ENCODE data around the gene DLGAP1. TPM values are rescaled to one million over a fixed set of nuclear protein-coding genes. Genes with fewer than 3 reads are reported as not detected.

Gene DLGAP1
- total RNA-seq, 1 experiment from 2014 or later: not detected

DNA sequence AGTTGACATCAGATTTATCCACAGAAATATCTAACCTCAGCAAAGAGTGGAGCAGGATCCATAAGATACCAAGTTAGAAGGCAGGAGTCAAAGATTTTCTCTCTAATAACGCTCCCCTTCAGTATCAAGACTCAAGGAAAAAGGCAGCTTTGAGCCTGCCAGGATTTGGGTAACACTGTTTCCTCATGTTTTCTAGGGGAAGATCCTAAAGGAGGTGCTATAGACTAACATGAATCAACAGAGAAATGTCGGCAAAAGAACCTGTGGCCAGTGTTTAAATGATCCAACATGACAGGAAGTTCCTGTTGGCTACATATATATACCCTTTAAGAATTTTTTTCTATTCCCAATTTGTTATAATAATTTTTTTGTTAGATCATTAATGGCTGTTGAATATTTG lies 602.8 kb downstream of the DLGAP1 start:
- DNase-seq (ENCODE audit: unreplicated experiment): no peak
- Mint-ChIP-seq H3K27me3 (ENCODE audit: insufficient read depth, unreplicated experiment) (no peaks in the 10 kb centered on the region), H3K4me3 (ENCODE audit: unreplicated experiment) (no peak overlapping the region), H3K4me1 (ENCODE audit: insufficient read depth, unreplicated experiment) (peaks cover 8% of the 10 kb centered on the region), H3K27ac (ENCODE audit: low read depth, unreplicated experiment) (no peak overlapping the region), H3K9me3 (ENCODE audit: unreplicated experiment) (no peaks in the 10 kb centered on the region), H3K36me3 (ENCODE audit: insufficient read depth, unreplicated experiment) (no peaks in the 10 kb centered on the region)
- TF ChIP-seq, protein P1, sequence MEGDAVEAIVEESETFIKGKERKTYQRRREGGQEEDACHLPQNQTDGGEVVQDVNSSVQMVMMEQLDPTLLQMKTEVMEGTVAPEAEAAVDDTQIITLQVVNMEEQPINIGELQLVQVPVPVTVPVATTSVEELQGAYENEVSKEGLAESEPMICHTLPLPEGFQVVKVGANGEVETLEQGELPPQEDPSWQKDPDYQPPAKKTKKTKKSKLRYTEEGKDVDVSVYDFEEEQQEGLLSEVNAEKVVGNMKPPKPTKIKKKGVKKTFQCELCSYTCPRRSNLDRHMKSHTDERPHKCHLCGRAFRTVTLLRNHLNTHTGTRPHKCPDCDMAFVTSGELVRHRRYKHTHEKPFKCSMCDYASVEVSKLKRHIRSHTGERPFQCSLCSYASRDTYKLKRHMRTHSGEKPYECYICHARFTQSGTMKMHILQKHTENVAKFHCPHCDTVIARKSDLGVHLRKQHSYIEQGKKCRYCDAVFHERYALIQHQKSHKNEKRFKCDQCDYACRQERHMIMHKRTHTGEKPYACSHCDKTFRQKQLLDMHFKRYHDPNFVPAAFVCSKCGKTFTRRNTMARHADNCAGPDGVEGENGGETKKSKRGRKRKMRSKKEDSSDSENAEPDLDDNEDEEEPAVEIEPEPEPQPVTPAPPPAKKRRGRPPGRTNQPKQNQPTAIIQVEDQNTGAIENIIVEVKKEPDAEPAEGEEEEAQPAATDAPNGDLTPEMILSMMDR (IDR thresholded peaks at IDR 0.05; ENCODE audit: unreplicated experiment): no peak
- BruUV-seq (replicated peaks): no TSS peak
- CTCF ChIA-PET: interaction anchor here (1.2 kb wide), 1 partner anchor 81 kb away, joined by 3 read pairs; no protein-coding TSS in a partner anchor
- intact Hi-C loops (cut with micrococcal nuclease): no loop called here
- POLR2A ChIA-PET: no interaction called here

DNA sequence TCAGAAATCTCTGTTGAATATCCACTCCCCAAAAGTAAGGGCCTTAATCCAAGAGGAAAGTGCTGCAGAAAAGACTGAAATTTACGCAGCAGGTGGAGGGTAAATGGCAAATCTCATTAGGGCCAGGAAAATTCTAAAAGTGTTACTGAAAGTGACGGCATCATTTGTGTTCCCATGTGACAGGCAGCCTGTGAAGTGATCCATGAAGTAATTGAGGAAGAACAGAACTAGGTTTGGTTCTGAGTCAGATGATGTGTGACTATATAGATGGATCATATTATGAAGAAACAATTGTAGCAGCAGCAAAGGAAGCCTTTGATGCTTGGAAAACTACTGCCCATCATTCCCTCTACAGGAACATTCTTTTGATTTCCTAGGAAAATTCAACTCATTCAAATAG lies 603.9 kb downstream of the DLGAP1 start:
- TF ChIP-seq, protein P1 (IDR thresholded peaks at IDR 0.05; ENCODE audit: unreplicated experiment): no peak
- no peak for DNase-seq (ENCODE audit: unreplicated experiment)

DNA sequence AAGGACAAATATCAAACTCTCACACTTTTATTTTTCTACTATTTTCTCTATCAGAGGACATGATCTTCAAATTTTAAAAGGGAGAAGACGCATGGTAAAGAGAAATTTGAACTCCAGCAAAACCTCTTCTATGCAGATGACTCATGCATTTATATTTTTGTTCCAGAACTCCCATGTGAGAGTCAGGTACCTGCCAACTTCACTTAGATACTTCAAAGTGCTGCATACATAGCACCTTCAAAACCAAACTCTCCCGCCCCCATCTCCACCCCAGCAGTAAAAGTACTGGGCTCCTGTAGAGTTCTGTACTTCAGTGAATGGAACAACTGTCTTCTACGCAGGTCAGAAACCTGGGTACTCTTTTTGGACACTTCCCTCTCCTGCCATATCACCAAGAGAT lies 606.8 kb downstream of the DLGAP1 start:
- peak; percentile 17 for DNase-seq (ENCODE audit: unreplicated experiment)
- TF ChIP-seq, protein P1 (IDR thresholded peaks at IDR 0.05; ENCODE audit: unreplicated experiment): no peak
- CTCF ChIA-PET: interaction anchor here (0.6 to 1.5 kb wide), 3 partner anchors 77 to 551 kb away, joined by 3 to 5 read pairs (median 3); no protein-coding TSS in a partner anchor
- BruUV-seq (replicated peaks): no TSS peak
- peaks cover 6% of the 10 kb centered on the region for H3K27me3 Mint-ChIP-seq (ENCODE audit: insufficient read depth, unreplicated experiment)
- no peaks in the 10 kb centered on the region for H3K9me3 Mint-ChIP-seq (ENCODE audit: unreplicated experiment)
- H3K4me1 Mint-ChIP-seq (ENCODE audit: insufficient read depth, unreplicated experiment): peaks cover 8% of the 10 kb centered on the region
- no peak overlapping the region for H3K27ac Mint-ChIP-seq (ENCODE audit: low read depth, unreplicated experiment)
- intact Hi-C loops (cut with micrococcal nuclease): no loop called here
- POLR2A ChIA-PET: no interaction called here
- H3K4me3 Mint-ChIP-seq (ENCODE audit: unreplicated experiment): no peak overlapping the region
- H3K36me3 Mint-ChIP-seq (ENCODE audit: insufficient read depth, unreplicated experiment): no peaks in the 10 kb centered on the region

More for the DNA sequence above, 603.9 kb downstream of the DLGAP1 start:
- CTCF ChIA-PET: interaction anchor here (1.2 to 1.9 kb wide), 2 partner anchors 18 to 80 kb away, joined by 3 to 6 read pairs; no protein-coding TSS in a partner anchor
- H3K27me3 Mint-ChIP-seq (ENCODE audit: insufficient read depth, unreplicated experiment): no peaks in the 10 kb centered on the region
- BruUV-seq (replicated peaks): no TSS peak
- POLR2A ChIA-PET: no interaction called here
- H3K36me3 Mint-ChIP-seq (ENCODE audit: insufficient read depth, unreplicated experiment): no peaks in the 10 kb centered on the region
- H3K27ac Mint-ChIP-seq (ENCODE audit: low read depth, unreplicated experiment): no peak overlapping the region
- no peak overlapping the region for H3K4me3 Mint-ChIP-seq (ENCODE audit: unreplicated experiment)
- H3K4me1 Mint-ChIP-seq (ENCODE audit: insufficient read depth, unreplicated experiment): peaks cover 8% of the 10 kb centered on the region
- intact Hi-C loops (cut with micrococcal nuclease): no loop called here
- no peaks in the 10 kb centered on the region for H3K9me3 Mint-ChIP-seq (ENCODE audit: unreplicated experiment)

DNA sequence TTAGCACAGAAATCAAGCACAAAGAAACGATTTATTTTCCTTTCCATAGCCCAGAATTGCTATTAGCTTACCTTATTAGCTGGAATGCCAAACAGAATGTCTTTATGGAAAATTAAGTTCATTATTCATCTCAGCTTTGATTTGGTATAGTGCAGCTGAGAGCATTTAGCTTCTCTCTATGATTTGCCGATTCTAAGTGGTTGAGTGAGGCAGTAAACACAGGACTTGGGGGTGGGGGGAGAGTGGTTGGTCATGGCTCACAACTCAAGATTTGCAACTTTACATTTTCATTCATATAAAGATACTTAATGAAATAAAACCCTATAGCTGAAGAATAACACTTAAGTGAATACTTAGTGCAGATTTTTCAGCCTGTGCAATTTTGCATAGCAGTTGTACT lies 609.9 kb downstream of the DLGAP1 start:
- ChIA-PET POLR2A (no interaction called here), CTCF (interaction anchor here (0.6 to 0.9 kb wide), 5 partner anchors 50 to 190 kb away, joined by 3 to 6 read pairs (median 3); no protein-coding TSS in a partner anchor)
- intact Hi-C loops (cut with micrococcal nuclease): no loop called here
- H3K4me3 Mint-ChIP-seq (ENCODE audit: unreplicated experiment): no peak overlapping the region
- H3K4me1 Mint-ChIP-seq (ENCODE audit: insufficient read depth, unreplicated experiment): peaks cover 8% of the 10 kb centered on the region
- no peaks in the 10 kb centered on the region for H3K9me3 Mint-ChIP-seq (ENCODE audit: unreplicated experiment)
- no TSS peak for BruUV-seq (replicated peaks)
- H3K27me3 Mint-ChIP-seq (ENCODE audit: insufficient read depth, unreplicated experiment): peaks cover 11% of the 10 kb centered on the region
- no peak for DNase-seq (ENCODE audit: unreplicated experiment)
- no peaks in the 10 kb centered on the region for H3K36me3 Mint-ChIP-seq (ENCODE audit: insufficient read depth, unreplicated experiment)
- H3K27ac Mint-ChIP-seq (ENCODE audit: low read depth, unreplicated experiment): no peak overlapping the region
- TF ChIP-seq, protein P1 (IDR thresholded peaks at IDR 0.05; ENCODE audit: unreplicated experiment): no peak
